Midbrain (tissue), 1 donor: ENCODE data around the gene ERCC6L2.

Source experiments
- DNase-seq: peaks from one replicate; lab custom pipeline; 2025; lab: John Stamatoyannopoulos, UW

The ERCC6L2 gene

DNA sequence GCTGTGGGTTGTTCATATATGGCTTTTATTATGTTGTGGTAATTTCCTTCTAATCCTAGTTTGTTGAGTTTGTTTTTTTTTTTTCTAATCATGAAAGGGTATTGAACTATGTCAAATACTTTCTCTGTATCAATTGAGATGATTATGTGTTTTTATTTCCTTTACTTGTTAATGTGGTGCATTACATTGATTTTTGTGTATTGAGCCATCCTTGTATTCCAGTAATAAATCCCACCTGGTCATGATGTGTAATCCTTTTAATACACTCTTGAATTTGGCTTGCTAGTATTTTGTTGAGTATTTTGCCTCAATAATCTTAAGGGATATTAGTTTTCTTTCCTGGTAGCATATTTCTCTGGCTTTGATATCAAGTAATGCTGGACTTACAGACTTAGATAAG lies 13.1 kb upstream of the ERCC6L2 start:
- no peak for DNase-seq

DNA sequence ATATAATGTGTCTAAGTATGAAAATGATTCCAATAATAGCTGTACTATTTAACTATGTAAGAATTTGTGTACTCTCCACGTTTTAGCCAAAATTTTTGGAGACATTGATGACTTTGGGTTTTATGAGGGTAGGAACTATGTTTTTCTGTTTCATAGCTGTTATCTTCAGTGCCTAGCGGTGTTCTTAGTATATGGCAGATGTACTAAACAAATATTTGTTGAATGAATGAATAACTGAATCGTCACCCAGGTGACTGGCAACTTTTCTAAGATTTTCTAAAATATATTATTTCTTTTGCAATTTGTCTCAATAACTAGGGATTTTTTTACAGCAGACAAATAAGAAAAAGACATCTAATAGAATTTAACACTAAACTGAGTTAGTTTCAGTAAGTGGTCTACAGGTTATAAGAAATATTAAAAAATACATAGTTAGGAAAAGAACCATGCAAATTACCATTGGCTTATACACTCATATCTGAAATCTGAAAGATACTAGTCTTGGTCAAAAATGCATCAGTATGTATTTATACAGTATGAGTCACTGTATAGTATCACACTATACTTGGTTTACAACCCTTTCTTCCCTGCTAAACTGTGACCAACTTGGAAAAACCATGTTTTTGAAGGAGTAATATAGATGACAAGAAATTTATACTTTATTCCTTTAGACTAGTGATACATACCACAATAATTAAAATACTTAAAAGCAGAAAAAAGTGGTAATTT lies 10.5 kb upstream of the ERCC6L2 start:
- no peak for DNase-seq

DNA sequence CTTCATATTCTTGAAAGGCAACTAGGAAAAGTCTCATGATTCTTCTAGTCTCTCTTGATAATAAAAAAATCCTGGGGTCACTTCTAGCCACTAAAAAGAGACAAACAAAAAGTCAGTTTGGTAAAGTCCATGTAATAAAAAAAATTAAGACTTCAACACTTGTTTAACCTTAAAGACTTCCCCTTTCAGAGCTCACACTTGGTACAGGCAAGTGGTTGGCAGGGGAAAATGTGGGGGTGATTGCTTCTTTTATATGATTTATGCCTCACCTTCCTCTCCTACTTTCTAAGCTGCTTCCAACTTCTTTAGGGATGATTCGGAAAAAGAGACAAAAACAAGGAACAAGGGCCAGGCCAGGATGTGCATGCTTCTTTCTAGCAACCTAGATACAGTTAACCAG lies 5.1 kb upstream of the ERCC6L2 start:
- no peak for DNase-seq

DNA sequence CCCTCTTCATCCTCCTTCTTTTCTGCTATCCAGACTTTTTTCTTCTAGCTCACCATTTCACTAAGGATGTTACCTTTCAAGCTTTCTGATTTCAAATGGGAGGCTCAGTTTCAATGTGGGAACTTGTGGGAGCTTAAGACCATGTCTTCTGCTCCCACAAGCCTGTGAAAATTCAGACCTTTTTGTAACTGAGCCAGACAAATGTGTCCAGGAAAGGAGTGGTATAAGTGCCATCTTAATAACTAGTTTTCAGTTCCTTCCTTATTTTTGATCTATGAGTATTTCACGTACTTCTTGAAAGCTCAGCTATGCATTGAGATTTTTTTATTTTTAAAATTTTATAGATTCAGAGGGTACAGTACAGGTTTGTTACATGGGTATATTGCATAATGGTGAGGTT lies 4.6 kb upstream of the ERCC6L2 start:
- DNase-seq: no peak

DNA sequence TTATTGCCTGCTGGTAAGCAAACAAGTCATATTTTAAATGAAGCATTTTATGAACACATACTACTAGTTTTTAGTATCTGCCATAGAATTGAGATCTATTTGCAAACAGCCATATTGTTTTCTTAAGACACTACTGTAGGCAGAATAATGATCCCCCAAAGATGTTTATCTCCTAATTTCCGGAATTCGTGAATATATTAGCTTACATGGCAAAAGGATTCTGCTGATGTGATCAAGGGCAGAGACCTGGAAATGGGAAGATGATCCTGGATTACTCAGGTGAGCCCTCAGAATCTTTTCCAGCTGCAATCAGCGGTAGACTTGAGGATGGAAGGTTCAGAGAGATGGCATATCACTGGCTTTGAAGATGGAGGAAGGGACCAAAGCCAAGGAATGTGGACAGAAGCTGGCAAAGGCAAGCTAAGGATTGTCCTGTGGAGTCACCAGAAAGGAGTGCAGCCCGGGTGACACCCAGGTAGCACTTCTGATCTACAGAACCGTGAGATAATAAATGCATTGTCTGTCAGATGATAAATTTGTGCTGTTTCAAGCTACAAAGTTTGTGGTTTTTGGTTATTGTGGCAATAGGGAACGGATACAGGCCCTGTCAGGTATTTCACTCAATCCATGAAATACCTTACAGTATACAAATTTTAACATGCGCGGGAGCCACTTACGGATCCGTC lies 1.0 kb upstream of the ERCC6L2 start:
- no peak for DNase-seq

DNA sequence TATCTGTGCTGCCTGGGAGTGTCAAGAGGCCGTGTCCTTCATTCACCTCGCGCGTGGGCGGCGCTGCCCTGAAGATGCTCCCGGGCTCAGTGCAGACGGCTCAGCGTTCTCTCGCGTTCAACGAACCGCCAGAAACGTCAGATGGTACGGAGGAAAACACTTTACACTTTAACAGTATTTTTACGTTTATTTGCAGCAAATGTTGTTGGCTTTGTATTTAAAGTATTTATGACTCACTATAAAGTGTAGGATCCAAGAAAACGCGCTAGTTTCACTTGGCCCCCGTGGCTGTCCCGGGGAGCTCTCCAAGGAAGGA lies 544 bp upstream of the ERCC6L2 start:
- DNase-seq: peak; percentile 61

GRCh38 chr9:95876138-95876444 lies 600 bp downstream of the ERCC6L2 start:
- DNase-seq: no peak

DNA sequence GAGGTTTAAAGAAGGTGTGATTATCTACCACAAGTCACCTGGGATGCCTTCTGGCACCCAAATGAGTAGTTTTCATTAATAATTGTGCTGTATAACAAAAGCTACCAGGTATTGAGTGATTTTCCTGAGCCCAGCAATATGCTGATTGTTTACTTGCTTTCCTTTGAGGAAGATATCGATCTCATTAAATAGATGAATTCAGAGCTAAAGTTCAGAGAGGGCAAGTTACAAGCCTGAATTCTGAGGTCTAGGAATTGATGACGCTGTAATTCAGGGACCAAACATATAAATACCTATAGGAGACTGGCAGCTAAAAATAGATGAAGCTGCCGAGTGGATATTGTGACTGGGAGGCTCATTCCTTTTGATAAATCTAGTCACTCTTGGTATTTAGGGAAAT lies 1.1 kb downstream of the ERCC6L2 start:
- no peak for DNase-seq

DNA sequence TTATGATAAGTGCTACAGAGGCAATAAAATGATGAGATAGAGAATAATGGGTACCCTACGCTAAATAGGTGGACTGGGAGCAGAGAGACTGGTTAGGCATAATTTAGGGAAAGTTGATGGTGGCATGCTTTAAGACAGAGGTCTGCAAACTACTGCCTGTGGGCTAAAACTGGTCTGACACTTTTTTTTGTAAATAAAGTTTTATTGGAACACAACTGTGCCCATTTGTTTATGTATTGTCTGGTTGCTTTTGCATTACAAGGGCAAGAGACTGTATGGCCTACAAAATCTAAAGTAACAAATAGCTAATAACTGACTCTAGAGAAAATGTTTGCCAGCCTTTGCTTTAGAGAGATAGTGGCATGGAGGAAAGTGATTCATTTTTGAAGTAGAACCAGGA lies 2.5 kb downstream of the ERCC6L2 start:
- DNase-seq: no peak

DNA sequence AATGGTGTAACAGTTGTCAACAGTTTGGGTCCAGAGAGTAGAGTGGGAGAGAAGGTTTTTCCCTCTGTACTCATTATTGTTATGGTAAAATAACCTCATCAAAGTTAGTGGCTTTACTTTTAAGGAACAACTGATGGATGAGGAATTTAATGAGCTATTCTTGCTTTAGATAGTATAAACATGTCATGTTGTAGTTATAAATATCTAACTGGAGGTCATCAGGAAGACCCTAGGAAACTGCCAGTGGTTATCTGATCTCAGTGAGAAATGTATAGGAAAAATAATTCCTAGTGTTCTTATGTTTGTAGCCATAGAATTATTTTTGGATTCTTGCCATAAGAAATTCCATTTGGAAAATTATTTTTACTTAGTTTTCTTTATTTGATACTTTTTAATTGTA lies 4.1 kb downstream of the ERCC6L2 start:
- DNase-seq: no peak

DNA sequence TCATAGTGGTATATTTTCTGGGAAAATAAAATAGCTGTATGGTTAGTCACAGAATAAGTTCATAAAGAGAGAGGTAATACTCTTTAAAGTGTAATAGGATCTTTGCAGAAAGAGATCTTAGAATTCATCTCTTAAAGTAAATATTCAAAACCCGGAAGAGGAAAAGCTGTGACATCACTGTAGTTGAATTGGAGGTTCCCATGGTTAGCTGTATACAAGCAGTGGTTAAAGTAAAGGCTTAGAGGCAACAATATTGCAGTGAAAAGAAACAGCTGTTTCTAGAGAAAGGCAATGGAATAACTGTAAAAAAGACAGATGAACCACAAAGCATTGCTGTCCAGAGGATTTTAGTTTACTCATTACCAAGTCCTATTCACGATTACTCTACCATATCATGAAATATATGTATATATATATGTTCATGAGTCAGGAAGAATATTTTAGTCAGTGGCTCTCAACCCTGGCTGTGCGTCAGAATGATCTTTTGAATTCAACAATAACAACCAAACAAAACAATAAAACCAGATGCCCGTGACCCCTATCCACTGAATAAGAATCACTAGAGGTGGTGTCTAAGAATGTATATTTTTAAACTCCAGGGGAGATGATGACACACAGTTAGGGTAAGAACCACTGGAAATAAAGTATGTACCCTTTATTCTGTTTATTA lies 4.7 kb downstream of the ERCC6L2 start:
- DNase-seq: no peak

DNA sequence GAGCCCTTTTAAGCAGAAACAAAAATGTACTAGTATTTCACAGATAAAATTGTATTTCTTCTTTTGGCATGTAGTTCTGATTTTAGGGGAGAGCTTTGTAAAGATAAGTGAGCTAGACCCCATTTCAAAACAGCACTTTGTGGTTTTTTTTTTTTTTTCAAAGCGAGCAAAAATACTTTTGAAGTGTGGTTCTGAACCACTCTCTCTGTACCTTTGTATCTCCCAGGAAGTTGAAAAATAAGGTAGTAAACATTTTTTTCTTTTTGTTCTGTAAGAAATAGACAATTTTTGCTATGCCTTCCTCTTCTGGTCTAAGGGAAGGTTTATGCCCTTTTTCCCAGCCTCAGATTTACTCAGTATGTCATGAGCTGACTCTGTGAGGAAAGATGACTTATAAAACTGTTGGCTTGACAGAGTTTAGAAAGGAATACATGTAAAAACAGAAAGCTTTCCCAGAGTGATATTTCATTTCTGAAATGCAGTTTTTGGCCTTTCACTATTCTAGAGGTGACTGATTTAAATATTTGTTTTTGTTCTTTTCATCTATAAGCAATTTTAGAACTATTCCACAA lies 12.5 kb downstream of the ERCC6L2 start:
- no peak for DNase-seq

DNA sequence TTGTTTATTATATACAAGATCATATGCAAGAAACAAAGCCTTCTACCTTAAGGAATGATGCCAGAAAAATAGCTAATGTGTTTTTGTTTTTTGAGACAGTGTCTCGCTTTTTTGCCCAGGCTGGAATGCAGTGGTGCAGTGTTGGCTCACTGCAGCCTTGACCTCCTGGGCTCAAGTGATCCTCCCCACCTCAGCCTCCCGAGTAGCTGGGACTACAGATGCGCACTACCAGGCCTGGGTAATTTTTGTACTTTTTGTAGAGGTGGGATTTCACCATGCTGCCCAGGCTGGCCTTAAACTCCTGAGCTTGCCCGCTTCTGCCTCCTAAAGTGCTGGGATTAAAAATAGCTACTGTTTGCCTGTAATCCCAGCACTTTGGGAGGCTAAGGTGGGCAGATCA lies 15.1 kb downstream of the ERCC6L2 start:
- no peak for DNase-seq

DNA sequence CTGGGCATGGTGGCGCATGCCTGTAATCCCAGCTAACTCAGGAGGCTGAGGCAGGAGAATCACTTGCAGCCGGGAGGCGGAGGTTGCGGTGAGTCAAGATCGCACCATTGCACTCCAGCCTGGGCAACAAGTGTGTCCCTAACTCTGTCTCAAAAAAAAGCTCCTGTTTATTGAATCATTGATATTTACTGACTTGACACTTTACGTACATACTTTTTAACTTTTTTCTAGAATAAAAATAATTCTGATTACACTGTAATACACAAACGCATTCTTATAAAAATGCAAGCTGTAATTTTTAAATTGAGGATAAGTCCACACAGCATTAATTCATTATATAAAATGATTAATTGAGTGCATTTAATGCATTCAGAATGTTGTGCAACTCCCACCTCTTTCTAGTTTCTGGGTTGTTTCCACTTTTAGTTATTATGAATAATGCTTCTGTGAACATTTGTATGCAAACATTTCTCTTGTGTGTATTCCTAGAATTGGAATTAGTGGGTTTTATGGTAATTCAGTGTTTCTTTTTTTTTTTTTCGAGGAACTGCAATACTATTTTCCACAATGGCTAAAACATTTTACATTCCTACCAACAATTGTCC lies 15.7 kb downstream of the ERCC6L2 start:
- no peak for DNase-seq

DNA sequence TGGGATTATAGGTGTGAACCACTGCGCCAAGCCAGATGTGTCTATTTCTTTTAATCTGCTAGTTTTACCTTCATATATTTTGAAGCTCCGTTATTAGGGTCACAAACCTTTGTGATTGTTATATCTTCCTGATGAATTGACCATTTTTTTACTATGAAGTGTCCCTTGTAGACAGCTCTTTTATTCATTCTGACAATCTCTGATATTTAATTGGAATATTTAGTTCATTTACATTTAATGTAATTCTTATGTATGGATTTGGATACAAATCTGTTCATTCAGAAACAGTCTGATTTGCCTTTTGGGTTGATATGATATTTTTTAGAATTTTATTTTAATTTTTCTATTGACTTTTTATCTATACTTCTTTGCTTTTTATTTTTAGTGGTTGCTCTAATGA lies 17.2 kb downstream of the ERCC6L2 start:
- DNase-seq: no peak

- DNase-seq: no peak
Observed at GRCh38 chr9:95896580-95896979, 21.1 kb downstream of the ERCC6L2 start.

- DNase-seq: no peak
Observed at GRCh38 chr9:95901506-95901905, 26.0 kb downstream of the ERCC6L2 start.

DNA sequence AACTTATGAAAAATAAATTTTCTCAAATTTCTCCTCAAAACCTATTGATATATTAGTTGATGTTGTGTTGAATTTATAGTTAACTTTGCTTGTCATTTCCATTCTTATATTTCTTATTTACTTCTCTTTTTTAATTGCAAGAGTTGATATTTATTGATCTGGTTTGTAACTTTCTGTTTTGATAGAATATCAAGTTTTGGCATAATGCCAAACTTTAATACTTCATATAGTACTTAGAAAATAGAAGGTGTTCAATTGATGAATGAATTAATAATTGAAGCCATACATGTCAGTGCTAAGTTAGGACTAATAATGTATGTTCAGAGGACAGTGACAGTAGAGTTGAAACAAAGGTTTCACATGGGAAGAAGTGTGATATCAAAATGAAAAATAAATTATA lies 27.9 kb downstream of the ERCC6L2 start:
- no peak for DNase-seq

DNA sequence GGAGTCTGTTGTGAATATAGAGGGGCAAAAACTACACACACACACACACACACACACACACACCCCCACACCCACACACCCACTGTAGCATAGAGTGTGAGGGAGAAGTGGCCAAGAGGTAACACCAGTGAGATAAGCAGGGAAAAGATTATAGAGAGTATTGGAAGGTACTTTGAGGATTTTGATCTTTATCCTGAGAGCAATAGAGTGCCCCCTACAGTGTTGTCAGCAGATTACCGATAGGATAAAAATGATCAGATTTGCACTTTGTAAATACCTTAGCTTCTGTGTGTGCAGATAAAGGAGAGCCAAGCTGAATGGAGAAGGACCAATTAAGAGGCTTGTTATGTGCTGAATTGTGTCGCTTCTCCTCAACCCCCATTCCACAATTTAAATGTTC lies 32.3 kb downstream of the ERCC6L2 start:
- no peak for DNase-seq

GRCh38 chr9:95910023-95910707 lies 34.7 kb downstream of the ERCC6L2 start:
- no peak for DNase-seq

GRCh38 chr9:95910770-95911340 lies 35.4 kb downstream of the ERCC6L2 start:
- DNase-seq: no peak

DNA sequence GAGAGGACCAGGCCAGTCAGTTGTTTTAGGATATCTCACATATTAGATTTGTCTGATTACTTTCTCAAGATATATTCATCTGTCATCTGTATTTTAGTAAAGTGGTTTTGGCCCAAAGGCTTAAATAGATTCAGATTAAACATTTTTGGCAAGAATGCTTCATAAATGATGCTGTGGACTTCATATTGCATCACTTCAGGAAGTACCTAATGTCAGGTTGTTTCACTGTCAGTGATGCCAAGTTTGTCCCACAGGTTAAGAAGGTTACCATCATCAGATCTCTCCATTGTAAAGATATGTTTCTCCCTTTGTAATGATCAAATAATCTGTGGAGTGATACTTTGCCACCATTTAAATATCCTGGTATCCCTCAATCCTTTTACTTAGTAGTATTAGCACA lies 37.3 kb downstream of the ERCC6L2 start:
- no peak for DNase-seq
